SJSA1 (cell line): Measurements from ENCODE around the gene MT1H. TPM values are rescaled to one million over a fixed set of nuclear protein-coding genes. Genes with fewer than 3 reads are reported as not detected.

Source experiments
- DNase-seq, 2 experiments: peaks; one replicate each; pipeline ENCODE4 v3.0.0-alpha.2; 2015 to 2020; ENCODE audit warnings: low spot score in 2 of 2, low read depth in 1 of 2
- H3K27ac ChIP-seq: fragments of 250-450 bp; sonication (Bioruptor Pico); 2 replicates; pipeline ENCODE4 v1.5.1; 2020; ENCODE audit warnings: mild to moderate bottlenecking, moderate library complexity
- H3K27me3 ChIP-seq: fragments of 250-450 bp; sonication (Bioruptor Pico); replicated peaks from 2 replicates; pipeline ENCODE4 v1.5.1; 2020; ENCODE audit warnings: mild to moderate bottlenecking, moderate library complexity
- H3K36me3 ChIP-seq: fragments of 250-450 bp; sonication (Bioruptor Pico); 2 replicates; pipeline ENCODE4 v1.5.1; 2020; ENCODE audit warnings: mild to moderate bottlenecking
- H3K4me1 ChIP-seq: fragments of 250-450 bp; sonication (Bioruptor Pico); replicated peaks from 2 replicates; pipeline ENCODE4 v1.6.1; 2021; ENCODE audit warnings: mild to moderate bottlenecking
- H3K4me3 ChIP-seq: fragments of 250-450 bp; sonication (Bioruptor Pico); 2 replicates; pipeline ENCODE4 v1.5.1; 2020; ENCODE audit warnings: mild to moderate bottlenecking
- H3K9me3 ChIP-seq: fragments of 250-450 bp; sonication (Bioruptor Pico); replicated peaks from 2 replicates; pipeline ENCODE4 v1.5.1; 2020; ENCODE audit warnings: mild to moderate bottlenecking
- total RNA-seq: library from RNA; depleted of rRNA; stranded (reverse); fragments of >200 nt; shearing (Covaris generic); gene quantifications from 2 replicates; pipeline ENCODE4 v1.2.3, GENCODE V29; 2014

The MT1H gene
- total RNA-seq, 1 experiment from 2014 or later, result not detected

DNA sequence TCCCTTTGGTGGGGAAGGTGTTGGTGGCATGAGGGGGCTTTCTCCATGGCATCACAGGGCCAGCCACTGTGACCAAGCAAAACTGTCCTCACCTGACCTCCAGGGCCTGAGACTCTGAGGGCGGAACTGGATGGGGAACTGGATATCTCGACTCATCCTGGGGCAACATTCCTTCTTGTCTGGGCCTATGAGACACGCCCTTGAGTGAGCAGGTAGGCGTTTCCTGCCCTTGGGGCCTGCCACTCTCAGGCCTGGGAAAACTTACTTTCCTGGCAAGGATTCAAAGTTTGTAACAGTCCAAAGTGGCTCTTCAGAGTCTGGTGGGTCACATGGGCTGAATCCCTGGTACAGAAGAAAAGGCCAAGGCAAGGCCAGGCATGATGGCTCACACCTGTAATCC, 22.3 kb downstream of the MT1H start:
- Histone ChIP-seq H3K36me3 (no peaks in the 10 kb centered on the region), H3K4me1 (no peaks in the 10 kb centered on the region), H3K9me3 (0 out of 2 replicates have a peak, but pooled peaks cover 2% of the 10 kb centered on the region), H3K27ac (no peak overlapping the region), H3K27me3 (no peaks in the 10 kb centered on the region), H3K4me3 (no peak overlapping the region)
- DNase-seq, result no peak

GRCh38 chr16:56695246-56695645, 25.6 kb downstream of the MT1H start:
- Histone ChIP-seq H3K9me3 (no peaks in the 10 kb centered on the region), H3K27me3 (no peaks in the 10 kb centered on the region), H3K36me3 (no peaks in the 10 kb centered on the region), H3K27ac (no peak overlapping the region), H3K4me3 (no peak overlapping the region), H3K4me1 (no peaks in the 10 kb centered on the region)
- no peak for DNase-seq

DNA sequence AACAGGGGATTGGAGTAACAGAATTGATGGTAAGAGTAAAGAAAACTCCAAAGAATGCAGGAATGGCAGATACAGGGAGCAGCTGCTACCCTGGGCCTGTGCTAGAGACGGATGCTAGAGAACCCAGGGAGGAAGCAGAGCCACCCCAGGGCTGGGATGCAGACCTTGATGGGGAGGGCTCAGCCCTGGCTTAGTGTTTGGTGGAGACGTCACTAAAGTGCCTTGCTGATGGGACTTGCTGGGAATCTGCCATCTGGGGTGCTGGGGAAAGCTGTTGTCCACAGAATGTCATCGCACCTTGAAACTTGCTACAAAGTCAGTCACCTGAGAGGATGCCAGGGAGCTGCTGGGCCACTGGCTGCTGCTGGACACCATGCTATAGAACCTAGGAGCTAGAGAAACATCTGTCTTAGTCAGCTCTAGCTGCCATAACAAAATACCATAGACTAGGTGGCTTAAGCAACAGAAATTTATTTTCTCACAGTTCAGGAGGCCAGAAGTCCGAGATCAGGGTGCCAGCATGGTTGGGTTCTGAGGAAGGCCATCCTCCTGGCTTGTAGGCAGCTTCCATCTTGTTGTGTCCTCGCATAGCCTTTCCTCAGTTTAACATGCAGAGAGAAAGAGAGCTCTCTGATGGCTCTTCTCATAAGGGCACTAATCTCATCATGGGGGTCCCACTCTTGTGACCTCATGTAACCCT, 28.0 kb downstream of the MT1H start:
- no peaks in the 10 kb centered on the region for H3K9me3 ChIP-seq
- H3K27me3 ChIP-seq, result no peaks in the 10 kb centered on the region
- no peaks in the 10 kb centered on the region for H3K4me1 ChIP-seq
- no peak for DNase-seq
- H3K4me3 ChIP-seq, result no peak overlapping the region
- no peak overlapping the region for H3K27ac ChIP-seq
- H3K36me3 ChIP-seq, result no peaks in the 10 kb centered on the region

- H3K27ac ChIP-seq, result no peak overlapping the region
- DNase-seq, result no peak
- no peaks in the 10 kb centered on the region for H3K36me3 ChIP-seq
- H3K27me3 ChIP-seq, result no peaks in the 10 kb centered on the region
- H3K4me1 ChIP-seq, result no peaks in the 10 kb centered on the region
- no peaks in the 10 kb centered on the region for H3K9me3 ChIP-seq
- H3K4me3 ChIP-seq, result no peak overlapping the region
Measured at GRCh38 chr16:56700195-56700594, 30.6 kb downstream of the MT1H start.

DNA sequence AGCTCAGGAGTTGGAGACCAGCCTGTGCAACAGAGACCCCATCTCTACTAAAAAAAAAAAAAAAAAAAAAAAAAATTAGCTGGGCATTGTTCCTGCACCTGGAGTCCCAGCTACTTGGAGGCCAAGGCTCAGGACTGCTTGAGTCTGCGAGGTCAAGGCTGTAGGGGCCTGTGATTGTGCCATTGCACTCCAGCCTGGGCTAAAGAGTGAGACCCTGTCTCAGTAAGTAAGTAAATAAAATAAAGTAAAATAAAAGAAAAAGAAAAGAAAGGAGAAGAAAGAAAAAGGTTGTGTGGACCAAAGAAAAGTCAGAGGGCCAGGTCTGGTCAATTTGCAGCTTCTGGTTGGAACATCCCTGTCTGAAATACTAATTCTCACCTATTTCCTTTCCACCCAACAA, 31.0 kb downstream of the MT1H start:
- Histone ChIP-seq H3K27ac (no peak overlapping the region), H3K27me3 (no peaks in the 10 kb centered on the region), H3K4me3 (no peak overlapping the region), H3K36me3 (no peaks in the 10 kb centered on the region), H3K9me3 (no peaks in the 10 kb centered on the region), H3K4me1 (no peaks in the 10 kb centered on the region)
- DNase-seq, result no peak

DNA sequence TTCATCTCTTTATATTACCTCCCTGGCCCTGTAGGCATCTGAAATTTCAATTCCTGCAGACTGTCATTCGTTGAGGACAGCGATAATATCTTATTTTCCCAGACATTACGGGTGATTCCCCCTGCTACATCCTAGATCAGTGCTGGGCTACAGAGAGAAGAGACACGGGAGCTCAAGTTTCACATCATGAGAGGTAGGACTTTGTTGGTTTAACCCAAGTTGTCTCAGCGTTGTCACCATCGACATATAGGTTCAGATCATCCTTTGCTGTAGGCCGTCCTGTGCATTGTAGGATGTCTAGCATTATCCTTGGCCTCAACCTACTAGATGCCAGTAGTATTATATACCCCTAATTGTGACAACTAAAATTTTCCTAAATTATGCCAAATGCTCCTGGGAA, 31.9 kb downstream of the MT1H start:
- H3K9me3 ChIP-seq, result no peaks in the 10 kb centered on the region
- no peaks in the 10 kb centered on the region for H3K27me3 ChIP-seq
- no peak overlapping the region for H3K27ac ChIP-seq
- H3K4me1 ChIP-seq, result no peaks in the 10 kb centered on the region
- no peak for DNase-seq
- no peak overlapping the region for H3K4me3 ChIP-seq
- H3K36me3 ChIP-seq, result no peaks in the 10 kb centered on the region

- no peak overlapping the region for H3K4me3 ChIP-seq
- no peaks in the 10 kb centered on the region for H3K36me3 ChIP-seq
- 0 out of 2 replicates have a peak, but pooled peaks cover 2% of the 10 kb centered on the region for H3K27me3 ChIP-seq
- no peaks in the 10 kb centered on the region for H3K4me1 ChIP-seq
- no peak for DNase-seq
- no peak overlapping the region for H3K27ac ChIP-seq
- no peaks in the 10 kb centered on the region for H3K9me3 ChIP-seq
Measured at GRCh38 chr16:56702836-56703235, 33.2 kb downstream of the MT1H start.

- Histone ChIP-seq H3K27ac (no peak overlapping the region), H3K4me3 (no peak overlapping the region), H3K36me3 (no peaks in the 10 kb centered on the region), H3K27me3 (0 out of 2 replicates have a peak, but pooled peaks cover 2% of the 10 kb centered on the region), H3K4me1 (peaks cover 3% of the 10 kb centered on the region; the same call in 1 of the 2 replicates), H3K9me3 (no peaks in the 10 kb centered on the region)
- no peak for DNase-seq
Measured at GRCh38 chr16:56708525-56709442, 39.2 kb downstream of the MT1H start.

GRCh38 chr16:56709443-56710040, 39.9 kb downstream of the MT1H start:
- Histone ChIP-seq H3K27ac (no peak overlapping the region), H3K4me3 (no peak overlapping the region), H3K27me3 (0 out of 2 replicates have a peak, but pooled peaks cover 2% of the 10 kb centered on the region), H3K36me3 (no peaks in the 10 kb centered on the region), H3K9me3 (no peaks in the 10 kb centered on the region), H3K4me1 (peaks cover 3% of the 10 kb centered on the region; the same call in 1 of the 2 replicates)
- DNase-seq, result no peak

- no peak for DNase-seq
- 0 out of 2 replicates have a peak, but pooled peaks cover 2% of the 10 kb centered on the region for H3K27me3 ChIP-seq
- no peak overlapping the region for H3K27ac ChIP-seq
- H3K9me3 ChIP-seq, result no peaks in the 10 kb centered on the region
- H3K4me3 ChIP-seq, result no peak overlapping the region
- H3K4me1 ChIP-seq, result peaks cover 3% of the 10 kb centered on the region; the same call in 1 of the 2 replicates
- no peaks in the 10 kb centered on the region for H3K36me3 ChIP-seq
Measured at GRCh38 chr16:56710181-56710737, 40.6 kb downstream of the MT1H start.

- Histone ChIP-seq H3K4me1 (peaks cover 3% of the 10 kb centered on the region; the same call in 1 of the 2 replicates), H3K9me3 (no peaks in the 10 kb centered on the region), H3K27ac (no peak overlapping the region), H3K36me3 (no peaks in the 10 kb centered on the region), H3K4me3 (no peak overlapping the region), H3K27me3 (0 out of 2 replicates have a peak, but pooled peaks cover 2% of the 10 kb centered on the region)
- DNase-seq, result no peak
Measured at GRCh38 chr16:56711862-56712261, 42.2 kb downstream of the MT1H start.

GRCh38 chr16:56713794-56714193, 44.2 kb downstream of the MT1H start:
- H3K9me3 ChIP-seq, result no peaks in the 10 kb centered on the region
- H3K27ac ChIP-seq, result no peak overlapping the region
- no peaks in the 10 kb centered on the region for H3K36me3 ChIP-seq
- peaks cover 3% of the 10 kb centered on the region; the same call in 1 of the 2 replicates for H3K4me1 ChIP-seq
- no peak for DNase-seq
- no peak overlapping the region for H3K4me3 ChIP-seq
- H3K27me3 ChIP-seq, result no peaks in the 10 kb centered on the region

DNA sequence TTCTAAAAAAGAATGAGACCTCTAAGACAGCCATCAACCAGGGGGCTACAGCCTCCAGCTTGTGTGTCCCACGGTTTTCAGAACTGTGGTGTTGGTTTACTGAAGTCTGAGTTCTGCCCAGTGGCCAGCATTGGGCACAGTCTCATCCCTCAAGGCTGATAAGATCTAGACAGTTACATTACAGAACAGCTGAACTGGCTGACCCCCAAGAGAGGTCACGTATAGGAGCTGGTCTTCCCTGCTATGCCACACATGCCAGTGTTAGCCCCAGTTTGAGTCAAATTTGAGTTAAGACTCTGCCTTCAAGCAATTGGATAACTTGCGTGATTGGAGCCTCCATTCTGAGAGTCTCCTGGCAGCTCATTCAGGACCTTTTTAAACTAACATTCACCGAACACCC, 45.5 kb downstream of the MT1H start:
- no peak for DNase-seq
- Histone ChIP-seq H3K27me3 (no peaks in the 10 kb centered on the region), H3K4me3 (no peak overlapping the region), H3K4me1 (peaks cover 3% of the 10 kb centered on the region; the same call in 1 of the 2 replicates), H3K36me3 (no peaks in the 10 kb centered on the region), H3K9me3 (no peaks in the 10 kb centered on the region), H3K27ac (no peak overlapping the region)
